Activated T-cell treated with anti-CD3 and anti-CD28 coated beads for 48 hours (primary cell): ENCODE data around the gene SIAH1.
"Not testable (repeated sequence)": the region's sequence is repeated elsewhere in the genome, so short reads cannot be mapped to it uniquely, and the experiment has no call there.

Source experiments
- DNase-seq: peaks from one replicate; pipeline ENCODE4 v3.0.0-alpha.2; 2020; ENCODE audit warnings: low read depth

Gene SIAH1

DNA sequence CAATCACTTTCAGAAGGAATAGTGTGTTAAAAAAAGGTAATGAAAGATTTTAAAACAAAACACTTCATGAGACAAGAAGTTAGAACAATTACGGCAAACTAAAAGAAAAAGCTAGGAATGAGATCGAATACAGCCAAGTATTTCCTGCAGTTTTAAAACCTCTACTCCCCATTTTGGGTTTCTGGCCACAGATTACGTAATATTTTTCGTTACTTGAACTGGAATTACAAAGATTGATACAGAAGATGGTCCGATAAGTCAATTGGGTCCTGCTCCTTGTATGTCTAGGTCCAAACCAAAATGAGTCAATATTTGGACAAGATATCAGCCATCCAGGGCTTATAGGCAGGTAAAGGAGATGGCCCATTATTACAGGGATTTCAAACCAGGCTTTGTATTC lies 52.2 kb downstream of the SIAH1 start:
- no peak for DNase-seq

- DNase-seq, result no peak
Measured at GRCh38 chr16:48330841-48331192, 54.4 kb downstream of the SIAH1 start.

DNA sequence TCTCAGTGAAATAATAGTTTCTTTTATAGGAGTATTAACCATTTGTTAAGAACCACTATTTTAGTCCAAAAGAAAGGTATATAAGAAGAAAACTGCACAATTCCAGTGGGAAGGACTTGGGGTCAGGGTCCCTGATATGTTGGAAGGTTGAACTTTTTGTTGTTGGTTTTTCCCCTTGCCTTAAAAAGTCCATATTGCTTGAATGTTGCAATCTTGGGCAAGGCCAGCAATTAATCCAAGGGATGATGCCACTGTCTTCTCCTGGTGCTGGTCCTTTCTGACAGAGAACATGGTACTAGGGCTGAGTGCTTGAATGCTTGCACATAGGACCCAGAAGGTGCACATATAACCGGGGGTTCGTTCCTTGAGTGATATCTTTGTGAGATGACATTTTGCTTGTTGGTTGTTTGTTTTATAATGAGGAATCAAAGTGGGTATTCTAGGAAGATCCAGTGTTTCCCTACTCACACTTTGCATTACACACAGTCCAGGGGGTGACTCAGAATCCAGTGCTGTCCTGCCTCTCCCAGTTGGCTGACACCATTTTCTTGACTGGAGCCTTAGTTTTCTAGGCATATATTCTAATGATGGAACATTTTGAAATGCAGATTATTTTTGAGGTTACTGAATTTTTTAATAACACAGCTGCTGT lies 54.9 kb downstream of the SIAH1 start:
- no peak for DNase-seq

DNA sequence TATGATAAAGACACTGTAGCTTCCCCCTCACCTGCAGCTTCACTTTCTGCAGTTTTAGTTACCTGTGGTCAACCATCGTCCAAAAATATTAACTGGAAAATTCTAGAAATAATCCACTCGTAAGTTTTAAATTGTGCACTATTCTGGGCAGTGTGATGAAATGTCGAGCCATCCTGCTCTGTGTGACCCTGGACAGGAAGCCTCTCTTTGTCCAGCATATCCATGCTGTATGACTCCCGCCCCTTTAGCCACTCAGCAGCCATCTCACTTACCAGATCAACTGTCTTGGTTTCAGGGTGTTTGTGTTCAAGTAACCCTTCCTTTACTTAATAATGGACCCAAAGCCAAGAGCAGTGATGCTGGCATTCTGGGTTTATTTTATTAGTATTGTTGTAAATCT lies 56.1 kb downstream of the SIAH1 start:
- DNase-seq, result no peak

DNA sequence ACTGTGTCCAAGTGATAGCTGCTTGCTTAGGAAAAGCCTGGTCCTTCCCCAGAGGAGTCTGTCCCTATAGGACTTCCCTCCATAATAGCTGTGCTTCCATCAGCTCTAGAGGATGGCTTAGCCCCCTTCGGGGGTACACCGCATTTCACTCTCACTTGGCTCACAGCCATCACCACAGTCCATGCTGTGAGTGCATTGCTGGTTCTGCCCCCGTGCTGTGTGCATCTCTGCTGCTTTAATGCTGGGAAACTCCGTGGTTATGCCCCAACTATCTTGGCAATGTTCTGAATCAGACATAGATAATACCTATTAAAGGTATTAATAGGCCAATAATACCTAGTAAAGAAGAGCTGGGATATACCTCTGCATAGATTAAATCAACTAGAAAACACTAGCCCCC lies 58.3 kb downstream of the SIAH1 start:
- no peak for DNase-seq

- no peak for DNase-seq
Measured at GRCh38 chr16:48323783-48324775, 61.1 kb downstream of the SIAH1 start.

DNA sequence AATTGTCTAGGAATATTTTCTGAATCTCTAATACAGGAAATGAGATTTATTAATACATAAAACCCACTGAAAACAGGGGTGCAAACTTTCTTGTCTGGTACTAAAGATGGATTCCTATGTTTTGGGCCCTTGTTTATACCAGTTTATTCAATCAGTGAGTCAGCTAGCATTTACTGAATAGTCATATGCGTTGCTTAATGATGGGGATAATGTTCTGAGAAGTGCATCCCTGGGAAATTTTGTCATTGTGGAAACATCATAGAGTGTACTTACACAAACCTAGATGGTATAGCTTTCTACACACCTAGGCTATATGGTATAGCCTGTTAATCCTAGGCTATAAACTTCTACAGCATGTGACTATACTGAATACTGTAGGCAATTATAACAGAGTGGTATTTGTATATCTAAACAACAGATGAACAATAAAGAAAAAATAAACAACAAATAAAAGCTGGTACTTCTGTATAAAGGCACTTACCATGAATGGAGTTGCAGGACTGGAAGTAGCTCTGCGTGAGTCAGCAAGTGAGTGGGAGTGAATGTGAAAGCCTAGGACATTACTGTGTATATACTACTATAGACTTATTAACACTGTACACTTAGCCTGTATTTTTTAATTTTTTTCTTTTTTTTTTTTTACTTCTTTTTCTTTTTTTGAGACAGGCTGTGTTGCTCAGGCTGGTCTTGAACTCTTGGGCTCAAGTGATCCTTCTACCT lies 63.7 kb downstream of the SIAH1 start:
- DNase-seq, result no peak

- no peak for DNase-seq
Measured at GRCh38 chr16:48318630-48319029, 66.6 kb downstream of the SIAH1 start.

- no peak for DNase-seq
Measured at GRCh38 chr16:48317614-48318315, 67.4 kb downstream of the SIAH1 start.

GRCh38 chr16:48317026-48317425 lies 68.2 kb downstream of the SIAH1 start:
- DNase-seq, result no peak

- DNase-seq, result not testable (repeated sequence)
Measured at GRCh38 chr16:48313905-48314304, 71.3 kb downstream of the SIAH1 start.

DNA sequence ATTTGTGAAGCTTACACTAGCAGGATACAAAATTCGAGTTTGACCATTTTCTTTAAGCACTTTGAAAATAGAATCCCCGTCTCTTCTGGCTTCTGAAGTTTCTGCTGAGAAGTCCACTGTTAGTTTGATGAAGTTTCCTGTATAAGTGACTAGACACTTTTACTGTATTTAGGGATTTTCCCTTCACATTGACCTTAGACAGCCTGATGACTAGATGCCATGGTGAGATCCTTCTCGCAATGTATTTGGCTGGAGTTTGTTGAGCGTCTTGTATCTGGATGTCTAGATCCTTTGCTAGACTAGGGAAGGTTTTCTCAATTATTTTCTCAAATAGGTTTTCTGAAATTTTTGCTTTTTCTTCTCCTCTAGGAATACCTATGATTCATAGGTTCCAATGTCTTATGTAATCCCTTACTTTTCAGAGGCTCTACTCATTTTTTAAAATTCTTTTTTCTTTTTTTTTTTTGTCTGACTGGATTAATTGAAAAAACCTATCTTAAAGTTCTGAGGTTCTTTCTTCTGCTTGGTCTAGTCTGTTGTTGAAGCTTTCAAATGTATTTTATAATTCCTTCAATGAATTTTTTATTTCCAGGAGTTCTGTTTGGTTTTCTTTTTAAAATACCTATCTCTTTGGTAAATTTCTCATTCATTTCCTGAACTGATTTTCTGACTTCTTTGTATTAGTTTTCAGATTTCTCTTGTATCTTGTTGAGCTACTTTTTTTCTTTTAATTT lies 74.1 kb downstream of the SIAH1 start:
- DNase-seq, result no peak
